K562 (cell line): ENCODE results near the gene LTO1. TPM values are rescaled to one million over a fixed set of nuclear protein-coding genes. Genes with fewer than 3 reads are reported as not detected.

Experiments used
- ARID2 ChIP-seq: fragments of 450-650 bp; IDR thresholded peaks from 2 replicates; pipeline ENCODE4 v1.6.1; 2017; ENCODE audit warnings: antibody characterized with exemption, mild to moderate bottlenecking
- CLOCK ChIP-seq: fragments of 250-450 bp; sonication (Bioruptor Pico); IDR thresholded peaks from 2 replicates; pipeline ENCODE4 v1.4.0; 2020; ENCODE audit warnings: mild to moderate bottlenecking, moderate library complexity, borderline replicate concordance
- EP400 ChIP-seq: fragments of 450-650 bp; IDR thresholded peaks from 2 replicates; pipeline ENCODE4 v1.6.1; 2017; ENCODE audit warnings: antibody characterized with exemption, mild to moderate bottlenecking, moderate library complexity
- ETV5 ChIP-seq: sonication (generic); formaldehyde crosslinking; IDR thresholded peaks from 2 replicates; pipeline ENCODE4 v1.4.0; 2020; ENCODE audit warnings: low read depth, mild to moderate bottlenecking, missing genetic modification reagents
- HDAC8 ChIP-seq: fragments of 450-650 bp; IDR thresholded peaks from 2 replicates; pipeline ENCODE4 v1.6.1; 2016; ENCODE audit warnings: mild to moderate bottlenecking, missing genetic modification characterization, moderate library complexity, missing compliant biosample characterization
- MAZ ChIP-seq, 2 experiments: fragments of 450-650 bp in 1 of 2; sonication (generic) in 1 of 2; formaldehyde crosslinking; IDR thresholded peaks in 1 of 2; conservative IDR thresholded peaks in 1 of 2; 2 replicates each; pipeline versions ENCODE4 v1.4.0 to v1.5.0; 2020; ENCODE audit warnings: mild to moderate bottlenecking in 1 of 2, missing genetic modification reagents in 1 of 2
- TEAD2 ChIP-seq: fragments of 450-650 bp; IDR thresholded peaks from 2 replicates; pipeline ENCODE4 v1.6.1; 2016; ENCODE audit warnings: missing genetic modification characterization, control low read depth, missing compliant biosample characterization
- TFAP4 ChIP-seq: sonication (generic); formaldehyde crosslinking; IDR thresholded peaks from 2 replicates; pipeline ENCODE4 v1.8.0; 2022; ENCODE audit warnings: missing genetic modification reagents, mild to moderate bottlenecking, moderate library complexity, borderline replicate concordance
- ZBTB33 ChIP-seq: sonication (generic); formaldehyde crosslinking; IDR thresholded peaks from 2 replicates; pipeline ENCODE4 v1.8.1; 2023; ENCODE audit warnings: mild to moderate bottlenecking, missing genetic modification reagents
- ZNF318 ChIP-seq, 2 experiments: fragments of 450-650 bp; IDR thresholded peaks; 2 replicates each; pipeline ENCODE4 v1.6.1; 2016; ENCODE audit warnings: mild to moderate bottlenecking in 2 of 2, borderline replicate concordance in 1 of 2, low read depth in 1 of 2, moderate library complexity in 1 of 2
- ZNF785 ChIP-seq: fragments of 250-450 bp; sonication (Bioruptor Pico); IDR thresholded peaks from 2 replicates; pipeline ENCODE4 v1.4.0; 2020; ENCODE audit warnings: mild to moderate bottlenecking
- polyA plus RNA-seq, 8 experiments: library from polyadenylated mRNA; depleted of rRNA in 4 of 8; stranded (reverse) in 5 of 8; unstranded in 3 of 8; fragments of >200 nt; fragmentation: Nextera tagmentation in 2 of 8; fragmentation: Illumina TruSeq in 1 of 8; extraction: Ambion mirVana in 2 of 8; extraction: Trizol in 1 of 8; gene quantifications; 2 replicates each; pipeline versions ENCODE4 v1.2.1 to v1.2.3, GENCODE V29; 2011 to 2014; ENCODE audit warnings: inconsistent platforms in 1 of 8, missing spikeins in 1 of 8
- total RNA-seq, 7 experiments: library from RNA; depleted of rRNA in 6 of 7; stranded (reverse); fragments of >200 nt in 6 of 7; fragmentation: Illumina TruSeq in 2 of 7; extraction: Trizol in 2 of 7; gene quantifications; 2 replicates each; pipeline versions ENCODE4 v1.2.1 to v1.2.3, GENCODE V29; 2011 to 2021; ENCODE audit warnings: low replicate concordance in 1 of 7

LTO1 gene
- total and polyA plus RNA-seq, 9 of the 15 experiments (the other 6 are each of a cell fraction or from before 2014, with no cell fraction given) = 2.6 to 43.4 (median 19.1) TPM

GRCh38 chr11:69642913-69643632 is 32.1 kb downstream of the LTO1 start (continued):
- TF ChIP-seq MAZ (CRISPR knock-in tag; conservative IDR thresholded peaks at IDR 0.05 in 1 of 2, IDR thresholded peaks at IDR 0.05 in 1 of 2) = peak; percentile 60 to 75; a peak in 2 of 4 replicates
- TF ChIP-seq TFAP4 (CRISPR knock-in tag) = peak; percentile 68; the same call in 1 of the 2 replicates
- peak; percentile 20; the same call in 1 of the 2 replicates for TF ChIP-seq ZBTB33 (CRISPR knock-in tag)
- TF ChIP-seq ARID2 = peak; percentile 75; the same call in 1 of the 2 replicates
- no peak for TF ChIP-seq ETV5 (CRISPR knock-in tag)
- no peak for TF ChIP-seq ZNF318 (IDR thresholded peaks at IDR 0.05; ENCODE audit: borderline replicate concordance in 1 of 2, low read depth in 1 of 2)
- no peak for TF ChIP-seq TEAD2 (tag)
- TF ChIP-seq EP400 = no peak
- TF ChIP-seq HDAC8 (tag) = no peak
- TF ChIP-seq CLOCK (CRISPR knock-in tag) = no peak
- no peak for TF ChIP-seq ZNF785 (CRISPR knock-in tag)
